Pericardium fibroblast (primary cell): ENCODE data around the gene NTMT1. TPM values are rescaled to one million over a fixed set of nuclear protein-coding genes. Genes with fewer than 3 reads are reported as not detected.

Experiments
- total RNA-seq: library from RNA; depleted of rRNA; stranded (reverse); fragments of >200 nt; gene quantifications from 2 replicates; pipeline ENCODE4 v1.2.3, GENCODE V29; 2015

The NTMT1 gene, protein sequence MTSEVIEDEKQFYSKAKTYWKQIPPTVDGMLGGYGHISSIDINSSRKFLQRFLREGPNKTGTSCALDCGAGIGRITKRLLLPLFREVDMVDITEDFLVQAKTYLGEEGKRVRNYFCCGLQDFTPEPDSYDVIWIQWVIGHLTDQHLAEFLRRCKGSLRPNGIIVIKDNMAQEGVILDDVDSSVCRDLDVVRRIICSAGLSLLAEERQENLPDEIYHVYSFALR
- total RNA-seq = 26.1 and 27.9 TPM in 2 replicates

GRCh38 chr9:129626079-129626624, at the start of gene NTMT1:
NTMT1 (plus strand) TSS chr9:129626163; CDS start chr9:129632704, 6,541 bp downstream.

GRCh38 chr9:129620669-129621295, 5.2 kb upstream of the NTMT1 start, which contains the start of gene C9orf50:
C9orf50 (minus strand) TSS chr9:129621101; CDS start chr9:129620574, 527 bp downstream.

DNA sequence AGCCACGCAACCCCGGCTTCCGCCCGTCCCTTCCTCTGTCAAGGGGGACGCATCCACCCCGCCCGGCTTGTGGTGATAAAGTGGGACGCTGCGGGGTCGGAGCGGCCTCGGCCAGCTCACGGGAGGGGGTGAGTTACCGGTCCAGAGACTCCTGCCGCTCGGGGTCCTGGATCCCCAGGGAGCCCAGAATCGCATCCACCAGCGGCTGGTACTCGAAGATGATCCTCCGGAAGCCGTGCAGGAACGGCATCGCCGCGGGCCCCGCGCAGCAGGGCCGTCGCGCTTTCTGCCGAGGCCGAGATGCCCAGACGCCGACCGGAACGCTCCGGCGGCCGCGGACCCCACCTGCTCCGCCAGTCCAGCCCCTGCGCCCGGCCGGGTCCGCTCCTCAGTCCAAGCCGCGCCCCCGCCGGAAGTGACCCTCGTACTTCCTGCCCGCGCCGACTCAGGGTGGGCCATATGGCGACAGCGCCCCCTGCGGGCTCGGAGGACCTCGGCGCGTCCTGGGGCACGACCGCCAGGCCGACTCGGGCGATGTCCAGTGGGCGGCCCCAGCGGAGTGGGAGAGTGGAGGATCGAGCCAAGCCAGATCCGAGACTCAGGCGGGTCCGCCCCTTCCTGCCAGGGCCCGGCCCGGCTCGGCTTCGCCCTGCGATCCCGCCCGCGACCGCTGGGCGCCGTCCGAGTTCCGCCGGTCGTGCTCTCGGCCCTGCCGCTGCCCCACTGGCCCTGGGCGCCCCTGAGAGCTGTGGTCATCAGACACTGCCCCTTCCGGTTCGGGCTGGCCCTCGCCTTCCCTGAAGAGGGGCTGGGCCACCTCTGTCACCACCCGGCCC, 16.0 kb downstream of the NTMT1 start, which contains the start of gene ASB6:
TSS of gene ASB6 (minus strand) at position 402 of the 836 bp plus-strand sequence. CDS start at position 250, 152 bp downstream.

DNA sequence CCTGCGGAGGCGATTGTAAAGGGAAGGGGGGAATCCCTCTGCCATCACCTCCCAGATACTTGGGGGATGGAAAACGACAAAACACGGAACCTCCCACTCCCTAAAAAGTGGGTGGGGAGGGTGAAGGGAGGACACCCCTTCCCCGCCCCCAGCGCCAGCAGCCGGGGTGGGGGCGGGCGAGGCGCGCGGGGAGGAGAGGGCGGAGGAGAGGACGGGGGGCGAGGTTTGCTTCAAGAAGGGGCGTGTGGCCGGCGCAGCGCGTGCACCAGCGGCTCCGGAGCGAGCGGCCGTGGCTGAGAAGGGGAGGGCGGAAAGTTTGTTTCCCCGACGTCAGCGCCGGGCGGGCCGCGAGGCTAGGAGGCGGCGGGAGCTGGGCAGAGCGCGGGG, 39.4 kb downstream of the NTMT1 start, which contains the start of gene PRRX2:
TSS of gene PRRX2 (plus strand) at position 259 of the 387 bp plus-strand sequence. CDS start 221 bp downstream, outside the sequence.

Other genes with a start within 250 kb of the NTMT1 start
- not detected in 2 replicates for gene C9orf50, start 5.1 kb upstream of the NTMT1 start, total RNA-seq
- gene ASB6, start 16.0 kb downstream of the NTMT1 start, total RNA-seq = 15.1 and 15.2 TPM in 2 replicates
- gene PRRX2, start 39.5 kb downstream of the NTMT1 start, total RNA-seq = 4.8 and 14.3 TPM in 2 replicates
- gene PTGES, start 126.9 kb downstream of the NTMT1 start, total RNA-seq = 13.8 and 15.5 TPM in 2 replicates
- 20.0 and 23.9 TPM in 2 replicates for gene TOR1B, start 177.0 kb downstream of the NTMT1 start, total RNA-seq
- 53.1 and 56.8 TPM in 2 replicates for gene TOR1A, start 198.0 kb downstream of the NTMT1 start, total RNA-seq
- gene C9orf78, start 209.1 kb downstream of the NTMT1 start, total RNA-seq = 35.2 and 40.5 TPM in 2 replicates
- gene USP20, start 209.3 kb downstream of the NTMT1 start, total RNA-seq = 8.1 and 15.2 TPM in 2 replicates